ENCODE results near the gene PTGIS. TPM values are rescaled to one million over a fixed set of nuclear protein-coding genes. Genes with fewer than 3 reads are reported as not detected.

Gene PTGIS
- polyA plus RNA-seq, 1 donor = 33.0 TPM

DNA sequence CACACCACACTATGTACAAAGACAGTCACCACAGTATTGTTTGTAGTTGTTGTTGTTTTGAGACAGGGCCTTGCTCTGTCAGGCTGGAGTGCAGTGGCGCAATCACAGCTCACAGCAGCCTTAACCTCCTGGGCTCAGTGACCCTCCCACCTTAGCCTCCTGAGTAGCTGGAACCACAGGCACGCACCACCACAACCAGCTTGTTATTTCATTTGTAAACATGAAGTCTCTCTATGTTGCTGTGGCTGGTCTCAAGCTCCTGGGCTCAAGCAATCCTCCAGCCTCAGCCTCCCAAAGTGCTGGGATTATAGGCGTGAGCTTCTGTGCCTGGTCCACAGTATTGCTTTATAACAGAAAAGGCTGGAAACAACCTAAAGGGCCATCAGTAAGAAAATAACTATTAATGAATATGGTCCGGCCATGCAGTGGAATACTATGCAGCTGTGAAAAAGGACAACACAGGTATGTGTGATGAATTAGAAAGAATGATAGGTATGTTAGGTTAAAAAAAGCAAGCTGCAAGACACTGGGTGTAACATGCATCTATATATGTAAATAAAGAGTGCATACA lies 30.0 kb upstream of the PTGIS start:
- no peak for DNase-seq

DNA sequence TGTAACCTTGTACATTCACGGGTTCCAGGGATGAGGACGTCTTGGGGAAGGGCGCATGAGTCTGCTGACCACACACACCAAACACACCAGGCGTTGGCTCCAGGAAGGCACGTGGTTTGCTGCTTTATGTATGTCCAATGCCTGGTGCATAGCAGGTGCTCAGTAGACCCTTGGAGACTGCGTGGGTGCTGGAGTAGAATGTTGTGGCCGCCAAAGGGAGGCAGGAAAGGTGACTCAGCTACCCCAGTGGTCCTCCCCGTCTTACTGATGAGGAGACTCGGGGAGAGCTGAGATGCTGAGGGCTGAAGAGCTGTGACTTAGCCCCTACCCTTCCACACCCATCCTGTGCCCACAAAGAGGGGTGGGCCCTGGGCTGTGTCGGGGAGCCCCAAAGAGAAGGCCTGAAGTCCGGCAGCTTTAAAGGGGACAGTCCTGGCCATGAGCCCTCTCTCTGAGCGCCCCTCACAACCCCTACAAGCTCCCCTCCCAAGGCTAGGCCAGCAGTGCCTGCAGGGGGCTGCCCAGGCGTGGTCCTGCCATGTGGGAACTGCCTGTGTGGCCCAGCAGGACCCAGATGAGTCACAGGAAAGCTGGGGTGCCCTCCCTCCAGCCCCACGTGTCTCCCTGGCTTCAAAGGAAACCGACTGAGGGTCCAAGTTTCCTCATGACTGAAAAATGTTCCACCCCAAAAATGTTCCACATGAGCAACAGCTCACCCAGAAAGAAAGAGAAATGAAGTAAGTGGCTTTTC lies 28.0 kb upstream of the PTGIS start:
- no peak for DNase-seq

DNA sequence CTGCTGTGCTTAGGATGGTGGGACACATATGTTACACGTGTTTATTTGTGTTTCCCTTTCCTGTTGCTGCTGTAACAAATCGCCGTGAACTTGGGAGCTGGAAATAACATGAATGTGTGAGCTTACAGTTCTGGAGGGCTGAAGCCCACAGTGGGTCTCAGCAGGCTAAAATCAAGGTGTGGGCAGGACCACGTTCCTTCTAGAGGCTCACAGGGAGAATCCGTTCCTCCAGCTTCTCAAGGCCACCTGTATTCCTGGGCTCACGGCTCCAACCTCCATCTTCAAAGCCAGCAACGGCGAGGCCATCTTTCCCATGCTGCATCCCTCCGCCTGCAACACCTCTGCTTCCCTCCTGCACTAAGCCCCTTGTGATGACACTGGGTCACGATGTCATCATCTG lies 27.4 kb upstream of the PTGIS start:
- no peak for DNase-seq

DNA sequence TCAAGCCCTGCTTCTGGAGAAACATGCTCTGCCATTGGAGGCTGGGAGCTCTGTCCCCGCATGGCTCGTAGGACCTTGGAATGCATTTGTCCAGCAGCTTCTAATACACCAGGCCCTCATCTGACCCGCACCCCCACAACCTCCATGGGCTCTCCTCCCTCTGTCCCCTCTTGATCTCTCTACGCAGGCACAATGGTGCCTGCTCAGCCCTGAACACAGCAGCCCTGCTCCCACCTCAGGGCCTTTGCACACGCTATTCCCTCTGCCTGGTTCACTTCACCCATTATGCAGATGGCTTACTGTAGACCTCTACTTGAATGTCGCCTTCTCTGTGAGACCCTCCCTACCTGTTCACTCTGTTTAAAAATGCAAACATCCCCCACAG lies 27.0 kb upstream of the PTGIS start:
- no peak for DNase-seq

DNA sequence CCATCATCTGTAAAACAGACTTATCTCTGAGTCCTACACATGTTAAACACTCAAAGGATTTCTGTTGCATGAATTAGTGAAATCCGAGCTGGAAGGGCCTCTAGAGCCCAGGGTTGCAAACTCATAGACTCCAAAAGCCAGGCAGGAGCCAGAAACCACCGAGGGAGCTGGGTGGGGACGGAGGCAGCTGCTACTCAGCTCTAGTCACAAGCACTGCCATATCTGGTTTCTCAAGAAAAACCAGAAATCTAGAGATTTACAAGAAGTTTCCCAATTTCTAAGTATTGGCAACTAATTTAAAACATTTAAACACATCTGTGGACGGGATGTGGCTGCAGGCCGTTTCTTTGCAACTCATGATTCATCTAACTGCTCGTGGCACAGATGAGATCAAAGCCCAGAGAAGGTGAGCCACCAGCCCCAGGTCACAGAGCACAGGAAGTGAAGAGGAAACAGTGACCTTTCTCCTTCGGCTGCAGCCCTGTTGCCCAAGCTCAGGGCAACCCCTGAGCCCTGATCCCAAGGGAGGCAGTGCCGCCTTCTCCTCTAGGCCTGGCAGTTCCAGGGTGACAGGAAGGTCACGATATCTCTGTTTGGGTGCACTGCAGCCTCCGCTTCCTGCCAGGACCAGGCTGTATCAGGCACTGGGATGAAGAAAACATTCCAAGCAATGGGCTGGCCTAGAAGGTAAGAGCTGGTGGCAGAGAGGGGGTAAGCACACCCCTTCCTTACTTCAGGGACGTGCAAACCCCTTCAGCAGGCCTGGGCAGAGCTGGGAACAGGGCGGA lies 26.4 kb upstream of the PTGIS start:
- DNase-seq = no peak

DNA sequence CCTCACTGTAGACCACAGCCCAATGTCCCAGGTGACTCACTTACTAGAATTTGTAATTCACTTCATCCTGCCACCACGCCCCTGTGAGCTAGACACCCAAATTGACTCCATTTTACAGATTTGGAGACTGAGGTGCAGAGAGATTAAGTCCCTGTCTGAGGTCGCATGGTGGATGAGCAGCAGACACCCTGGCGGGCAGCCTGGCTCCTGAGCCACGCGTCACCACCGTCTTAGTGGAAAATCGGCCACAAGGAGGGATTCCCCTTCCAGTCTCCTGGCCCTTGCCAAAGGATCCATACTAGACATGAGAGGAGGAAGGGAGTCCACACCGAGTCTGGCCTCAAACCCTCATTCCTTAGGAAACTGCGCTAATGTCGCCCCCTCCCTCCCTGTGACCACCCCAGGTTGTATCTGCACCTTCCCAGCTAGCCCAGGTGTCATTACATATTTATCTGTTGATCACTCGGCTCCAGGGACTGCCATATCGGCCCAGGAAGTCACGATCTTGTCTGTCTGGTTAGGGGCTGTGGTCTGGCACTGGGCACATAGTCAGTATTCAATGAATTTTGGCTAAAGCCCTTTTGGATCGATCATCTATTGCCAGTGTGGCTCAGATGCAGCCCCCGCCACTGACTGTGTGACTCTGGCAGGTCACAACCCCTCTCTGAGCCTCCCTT lies 25.7 kb upstream of the PTGIS start:
- no peak for DNase-seq

DNA sequence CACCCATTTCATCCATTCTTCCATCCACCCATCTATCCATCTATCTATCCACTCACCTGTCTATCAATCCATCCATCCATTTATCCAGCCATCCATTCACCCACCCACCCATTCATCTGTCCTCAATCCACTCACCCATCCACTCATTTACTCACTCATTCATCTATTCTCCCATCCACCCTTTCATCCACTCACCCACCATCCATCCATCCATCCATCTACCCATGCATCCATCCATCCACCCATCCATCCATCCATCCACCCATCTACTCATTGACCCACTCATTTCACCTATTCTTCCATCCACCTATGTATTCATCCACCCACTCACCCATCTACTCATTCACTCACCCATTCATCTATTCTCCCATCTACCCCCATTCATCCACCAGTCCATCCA lies 24.2 kb upstream of the PTGIS start:
- no peak for DNase-seq

DNA sequence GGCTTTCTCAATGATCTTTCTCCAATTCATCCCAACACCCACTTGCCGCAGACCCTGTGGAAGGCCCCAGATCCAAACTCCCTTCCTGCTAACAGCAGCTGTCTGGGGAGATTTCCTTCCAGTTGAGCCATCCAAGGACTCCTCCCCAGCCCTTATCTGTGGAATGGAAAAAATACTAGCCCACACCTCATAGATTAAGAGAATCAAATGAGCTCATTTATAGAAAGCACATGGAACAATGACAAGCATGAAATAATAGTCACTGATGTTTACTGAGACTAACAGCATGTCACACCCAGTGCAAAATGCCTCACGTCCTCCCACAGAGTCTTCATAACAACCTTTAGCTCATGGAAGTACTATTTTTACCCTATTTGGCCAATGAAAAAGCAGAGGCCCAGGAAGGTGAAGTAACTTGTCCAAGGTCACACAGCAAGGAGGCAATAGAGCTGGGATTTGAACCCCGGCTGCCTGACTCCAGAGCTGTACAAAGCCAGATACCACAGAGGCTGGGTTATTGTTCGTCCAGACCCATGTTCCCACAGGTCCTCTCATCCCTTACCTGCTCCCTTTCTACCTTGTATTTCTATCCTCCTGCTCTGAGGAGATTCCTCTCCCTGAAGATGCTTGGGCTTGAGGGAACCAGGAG lies 23.4 kb upstream of the PTGIS start:
- no peak for DNase-seq

DNA sequence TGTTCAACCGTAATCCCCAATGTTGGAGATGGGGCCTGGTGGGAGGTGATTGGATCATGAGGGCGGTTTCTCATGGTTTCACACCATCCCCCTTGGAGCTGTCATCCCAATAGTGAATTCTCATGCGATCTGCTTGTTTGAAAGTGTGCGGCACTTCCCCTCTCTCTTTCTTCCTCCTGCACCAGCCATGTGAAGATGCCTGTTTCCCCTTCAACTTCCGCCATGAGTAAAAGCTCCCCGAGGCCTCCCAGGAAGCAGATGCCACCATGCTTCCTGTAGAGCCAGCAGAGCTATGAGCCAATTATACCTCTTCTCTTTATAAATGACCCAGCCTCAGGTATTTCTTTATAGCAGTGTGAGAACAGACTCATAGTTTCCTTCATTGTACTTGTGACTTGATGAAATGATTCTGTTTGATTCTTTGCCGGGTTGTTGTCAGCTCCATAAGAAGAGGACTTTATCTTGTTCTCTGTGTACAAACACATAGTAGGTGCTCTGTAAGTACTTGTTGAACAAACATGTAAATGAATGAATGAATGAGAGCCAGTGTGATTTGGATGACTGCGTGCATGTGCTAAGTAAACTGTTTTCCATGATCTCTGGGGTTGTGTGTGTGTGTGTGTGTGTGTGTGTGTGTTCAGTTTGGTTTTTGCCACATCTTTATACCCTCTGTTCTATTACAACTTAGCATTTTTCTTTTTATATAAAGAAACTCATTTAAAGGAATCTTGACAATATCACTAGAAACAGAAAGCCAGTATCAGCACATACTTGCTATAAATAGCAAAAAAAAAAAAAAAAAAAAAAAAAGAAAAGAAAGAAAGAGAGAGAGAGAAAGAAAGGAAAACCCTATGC lies 22.5 kb upstream of the PTGIS start:
- DNase-seq = no peak

DNA sequence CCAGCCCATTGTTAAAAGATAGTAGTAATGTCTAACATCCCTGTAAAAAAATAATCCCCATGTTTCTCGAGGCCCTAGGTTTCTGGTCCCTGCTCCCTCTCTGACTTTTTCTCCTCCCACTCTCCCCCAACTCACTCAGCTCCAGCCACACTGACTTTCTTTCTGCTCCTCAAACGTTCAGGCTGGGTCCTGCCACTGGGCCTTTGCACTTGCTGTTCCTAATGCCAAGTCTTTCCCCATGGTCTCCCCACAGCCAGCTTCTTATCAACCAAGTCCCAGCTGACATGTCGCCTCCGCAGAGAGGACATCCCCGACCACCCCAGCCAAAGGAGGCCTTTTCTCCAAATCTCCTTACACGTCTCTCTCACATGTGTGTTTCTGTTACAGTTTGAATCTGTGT lies 21.8 kb upstream of the PTGIS start:
- DNase-seq = no peak

DNA sequence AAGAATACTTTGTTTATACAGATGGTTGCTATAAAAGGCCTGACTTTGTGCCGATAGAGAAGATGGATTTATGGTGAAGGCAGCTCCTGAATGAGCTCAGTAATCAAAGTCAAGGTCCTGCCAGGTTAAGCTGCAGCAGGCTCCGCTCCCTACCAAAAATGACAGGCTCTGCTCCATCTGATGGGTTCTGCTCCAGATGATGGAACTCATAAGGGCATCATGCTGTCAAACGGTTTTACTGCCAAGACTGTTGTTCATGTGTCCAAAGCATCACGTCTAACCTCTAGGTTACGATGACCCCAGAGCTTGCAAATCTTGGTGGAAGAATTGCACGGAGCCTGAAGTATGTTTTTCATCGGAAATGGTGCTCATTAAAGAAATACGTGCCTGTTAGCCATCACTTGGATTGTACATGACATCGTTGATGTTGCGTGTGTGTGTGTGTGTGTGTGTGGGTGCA lies 19.2 kb upstream of the PTGIS start:
- DNase-seq = peak; percentile 71

DNA sequence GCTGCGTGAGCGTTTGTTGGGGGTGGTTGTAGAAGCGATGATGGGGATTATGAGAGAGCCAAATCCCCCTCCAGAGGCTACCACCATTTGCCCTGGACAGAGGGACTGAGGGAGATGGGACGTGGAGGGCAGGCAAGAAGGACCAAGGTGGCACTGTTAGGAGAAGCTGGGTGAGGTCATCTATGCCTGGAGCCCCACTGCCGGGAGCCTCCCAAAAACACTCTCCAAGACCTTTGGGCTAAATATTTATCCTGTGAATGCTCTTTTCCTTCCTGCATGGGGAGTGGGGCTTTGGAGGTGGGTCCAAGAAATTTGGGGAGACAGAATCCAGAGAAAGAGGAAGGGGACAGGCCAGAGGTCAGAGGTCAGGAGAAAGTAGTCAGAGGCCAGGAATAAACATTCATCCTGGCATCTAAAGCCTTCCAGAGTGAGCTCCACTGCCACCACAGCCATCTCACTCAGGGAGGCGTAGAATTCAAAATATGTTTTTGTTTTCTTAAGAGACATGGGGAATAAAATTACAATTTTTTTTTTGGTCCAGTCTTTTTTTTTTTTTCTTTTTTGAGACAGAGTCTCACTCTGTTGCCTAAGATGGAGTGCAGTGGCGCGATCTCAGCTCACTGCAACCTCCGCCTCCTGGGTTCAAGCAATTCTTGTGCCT lies 17.8 kb upstream of the PTGIS start:
- DNase-seq = no peak

DNA sequence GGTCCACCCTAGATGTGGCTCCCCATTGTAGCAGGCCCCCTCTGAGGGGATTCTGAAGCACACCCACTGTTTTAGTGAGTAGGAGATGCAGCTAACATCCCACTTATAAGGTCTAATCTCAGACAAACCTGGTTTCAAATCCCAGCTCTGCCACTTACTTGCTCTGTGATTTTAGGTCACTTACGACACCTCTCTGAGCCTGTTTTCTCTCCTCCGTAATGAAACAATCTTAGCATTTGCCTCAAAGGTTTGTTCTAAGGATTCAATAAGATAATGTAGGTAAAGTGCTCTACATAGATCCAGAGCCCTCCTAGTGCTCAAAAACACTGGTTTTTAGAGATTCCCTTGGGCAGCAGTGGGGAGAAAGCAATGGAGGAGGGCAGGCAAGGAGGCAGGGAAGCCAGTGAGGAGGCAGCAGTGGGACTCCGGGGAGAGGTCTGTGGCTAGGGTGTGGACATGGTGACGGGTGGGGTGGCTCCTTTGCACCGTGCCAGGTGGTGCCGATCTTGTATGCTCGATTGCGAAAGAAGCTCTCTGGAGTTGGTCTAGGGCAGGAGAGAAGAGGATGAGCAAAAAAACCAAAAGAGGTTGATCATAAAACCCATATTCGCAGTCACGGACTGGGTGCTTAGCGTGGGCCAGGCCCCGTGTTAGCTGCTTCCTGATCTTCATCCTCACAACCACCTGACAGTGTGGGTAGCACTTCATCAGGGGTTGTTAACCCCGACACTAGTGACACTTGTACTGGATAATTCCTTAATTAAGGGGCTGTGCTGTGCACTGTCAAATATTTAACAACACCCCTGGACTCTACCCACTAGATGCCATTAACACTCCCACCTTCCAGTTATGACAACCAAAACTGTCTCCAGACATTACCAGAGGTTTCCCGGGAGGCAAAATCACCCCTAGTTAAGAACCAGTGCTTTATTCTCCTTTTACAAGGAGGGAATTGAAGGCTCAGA lies 16.8 kb upstream of the PTGIS start:
- DNase-seq = no peak

DNA sequence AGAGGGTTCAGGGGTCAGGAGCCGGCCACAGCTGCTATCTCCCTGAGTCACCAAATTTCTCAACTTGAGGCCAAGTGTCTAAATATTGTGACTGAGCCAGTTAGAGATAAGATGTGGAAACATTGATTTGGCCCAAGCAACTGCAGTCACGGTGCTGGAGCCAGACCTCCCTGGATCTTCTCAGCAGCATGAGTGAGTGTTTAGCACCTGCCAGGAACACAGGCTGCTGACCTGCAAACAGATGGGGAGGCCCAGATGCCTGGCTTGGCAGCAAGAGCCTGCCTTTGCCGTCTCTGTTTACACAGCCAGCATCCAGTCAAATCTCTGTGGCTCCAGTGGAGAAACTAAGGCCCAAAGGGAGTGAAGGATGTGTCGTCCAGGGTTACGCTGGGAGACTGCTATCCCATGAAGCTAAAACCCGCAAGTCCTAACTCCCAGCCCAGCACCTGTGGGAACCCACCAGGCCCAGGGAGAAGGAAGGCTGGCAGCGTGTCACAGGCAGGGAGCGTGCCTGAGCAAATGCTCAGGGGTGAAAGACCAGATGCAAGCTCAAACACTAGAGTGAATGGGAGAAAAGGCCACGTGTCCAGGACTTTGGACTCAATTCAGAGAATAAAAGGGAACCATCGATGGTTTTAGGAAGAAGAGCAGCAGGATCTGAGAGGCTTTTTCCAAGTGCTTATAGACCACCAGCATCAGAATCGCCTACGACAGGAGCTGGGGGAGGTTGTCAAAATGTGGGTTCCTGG lies 15.9 kb upstream of the PTGIS start:
- no peak for DNase-seq

DNA sequence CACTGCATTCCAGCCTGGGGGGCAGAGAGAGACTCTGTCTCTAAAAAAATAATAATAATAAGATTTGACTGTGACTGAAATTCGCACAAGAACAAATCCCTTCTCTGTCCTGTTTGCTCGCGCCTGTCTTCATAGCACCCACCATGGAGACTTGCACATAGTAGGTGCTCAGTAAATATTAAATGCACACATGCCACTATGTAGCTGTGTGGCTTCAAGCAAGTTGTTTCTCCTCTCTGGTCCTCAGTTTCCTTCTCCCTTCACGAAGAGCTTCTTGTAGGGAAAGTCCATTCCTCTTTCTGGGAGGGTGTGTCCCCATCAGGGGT lies 15.4 kb upstream of the PTGIS start:
- DNase-seq = no peak

DNA sequence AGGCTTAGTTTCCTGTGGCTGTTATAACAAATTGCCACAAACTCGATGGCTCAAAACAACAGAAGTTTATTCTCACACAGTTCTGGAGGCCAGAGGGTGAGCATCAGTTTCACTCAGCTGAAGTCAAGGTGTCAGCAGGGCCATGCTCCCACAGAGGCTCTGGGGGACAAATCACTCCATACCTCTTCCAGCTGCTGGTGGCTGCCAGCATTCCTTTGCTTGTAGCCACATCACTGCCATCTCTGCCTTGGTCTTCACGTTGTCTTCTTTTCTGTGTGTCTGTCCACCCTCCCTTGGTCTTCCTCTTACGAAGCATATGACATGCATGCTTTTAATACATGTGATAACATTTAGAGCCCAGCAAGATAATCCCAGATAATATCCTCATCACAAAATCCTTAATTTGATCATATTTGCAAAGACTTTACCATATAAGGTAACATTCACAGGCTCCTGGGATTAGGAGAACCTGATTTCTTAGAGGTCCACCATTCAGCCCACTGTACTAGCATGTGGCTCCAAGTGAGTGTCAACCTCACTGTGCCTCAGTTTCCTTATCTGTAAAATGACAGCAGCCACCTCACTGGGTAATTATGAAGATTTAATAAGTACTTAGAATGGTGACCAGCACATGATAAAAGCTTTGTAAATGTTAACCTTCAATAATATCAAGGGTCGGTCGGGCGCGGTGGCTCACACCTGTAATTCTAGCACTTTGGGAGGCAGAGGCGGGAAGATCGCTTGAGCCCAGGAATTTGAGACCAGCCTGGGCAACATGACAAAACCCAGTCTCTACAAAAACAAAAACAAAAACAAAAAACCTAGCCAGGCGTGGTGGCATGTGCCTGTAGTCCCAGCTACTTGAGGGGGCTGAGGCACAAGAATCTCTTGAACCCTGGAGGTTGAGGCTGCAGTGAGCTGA lies 14.7 kb upstream of the PTGIS start:
- no peak for DNase-seq

DNA sequence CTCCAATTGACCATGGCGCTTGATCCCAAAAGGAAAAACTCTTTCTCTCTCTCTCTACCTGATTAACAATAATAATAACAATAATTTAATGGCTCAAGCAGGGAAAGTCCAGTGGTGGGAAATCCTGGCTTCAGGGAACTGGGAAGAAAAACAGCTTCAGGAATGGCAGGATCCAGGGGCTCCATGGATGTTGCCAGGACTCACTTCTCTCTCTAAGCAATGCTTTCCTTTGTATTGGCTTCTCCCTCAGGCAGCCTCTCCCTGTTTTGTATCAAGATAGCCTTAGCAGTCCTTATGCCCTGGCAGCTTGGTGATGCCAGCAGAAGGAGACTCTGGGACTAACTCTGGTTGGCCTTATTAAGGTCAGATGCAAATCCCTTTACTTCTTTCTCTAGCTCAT lies 13.5 kb upstream of the PTGIS start:
- DNase-seq = no peak

DNA sequence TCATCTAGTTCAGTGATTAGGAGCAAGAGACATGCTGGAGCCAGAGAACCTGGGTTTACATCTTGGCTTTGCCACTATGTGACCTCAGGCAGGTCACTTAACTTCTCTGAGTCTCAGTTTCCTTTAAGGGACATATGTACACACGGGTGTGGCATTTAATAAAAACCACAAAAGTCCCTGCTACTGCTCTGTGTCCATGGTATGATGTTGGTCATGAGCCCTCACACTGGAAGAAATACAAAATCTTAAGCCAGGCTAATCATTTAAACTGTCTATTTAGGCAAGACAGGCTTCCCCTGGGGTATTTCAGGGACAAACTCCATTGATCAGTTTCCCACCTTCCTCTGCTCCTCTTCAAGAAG lies 12.9 kb upstream of the PTGIS start:
- DNase-seq = no peak

Measured in left kidney (tissue), 2 donors.